CD4-positive, alpha-beta T cell (primary cell): Measurements from ENCODE around the gene LYPLAL1. TPM values are rescaled to one million over a fixed set of nuclear protein-coding genes. Genes with fewer than 3 reads are reported as not detected.

Experiments used
- ATAC-seq: fragments of 200-7000 bp; cut with Tn5 transposase; one replicate; pipeline ENCODE4 v1.10.0; 2022; ENCODE audit warnings: mild to moderate bottlenecking; ENCODE audit not compliant: poor library complexity
- CTCF ChIA-PET: fragments of 350-600 bp; sonication (Branson Sonifier 250); formaldehyde crosslinking; loops from one replicate; lab custom pipeline; 2021; ENCODE audit warnings: antibody characterized with exemption, inconsistent platforms; lab: Charles Lee
- POLR2A ChIA-PET: fragments of 350-600 bp; sonication (Branson Sonifier 250); formaldehyde crosslinking; loops from one replicate; lab custom pipeline; 2021; ENCODE audit warnings: antibody characterized with exemption, inconsistent platforms; lab: Charles Lee
- DNase-seq, 14 experiments: peaks; one replicate each; pipeline ENCODE4 v3.0.0-alpha.2; 2013 to 2020; ENCODE audit warnings: mixed read lengths in 2 of 14
- H3K27ac ChIP-seq, 2 donors: one replicate each; pipeline versions ENCODE4 v1.5.1 to v1.7.0; 2013; ENCODE audit warnings: low read length in 2 of 2, low read depth in 1 of 2, mild to moderate bottlenecking in 1 of 2
- H3K27me3 ChIP-seq, 2 experiments: 1 replicate in 1 of 2; 2 replicates in 1 of 2; pipeline versions ENCODE4 v1.6.1 to v1.7.0; 2013; ENCODE audit warnings: low read length in 2 of 2, control low read depth in 1 of 2, mild to moderate bottlenecking in 1 of 2, moderate library complexity in 1 of 2; ENCODE audit not compliant: insufficient read depth in 2 of 2, control insufficient read depth in 1 of 2
- H3K36me3 ChIP-seq: one replicate; pipeline ENCODE4 v1.6.1; 2013; ENCODE audit warnings: low read length, control low read depth; ENCODE audit not compliant: insufficient read depth
- H3K4me1 ChIP-seq: one replicate; pipeline ENCODE4 v1.6.1; 2013; ENCODE audit warnings: low read length, control low read depth; ENCODE audit not compliant: insufficient read depth
- H3K4me3 ChIP-seq: one replicate; pipeline ENCODE4 v1.5.1; 2013; ENCODE audit warnings: mild to moderate bottlenecking, low read length, moderate library complexity
- H3K9me3 ChIP-seq, 2 experiments: 1 replicate in 1 of 2; 2 replicates in 1 of 2; pipeline versions ENCODE4 v1.6.1 to v1.7.0; 2013; ENCODE audit warnings: low read length in 2 of 2, mild to moderate bottlenecking in 2 of 2, control low read depth in 1 of 2, moderate library complexity in 1 of 2; ENCODE audit not compliant: control insufficient read depth in 1 of 2, insufficient read depth in 1 of 2
- H3K27ac Mint-ChIP-seq: one replicate; pipeline ENCODE4 v1.8.0; 2020; ENCODE audit warnings: mixed read lengths
- H3K27me3 Mint-ChIP-seq: one replicate; pipeline ENCODE4 v1.8.0; 2021; ENCODE audit warnings: mixed read lengths
- H3K36me3 Mint-ChIP-seq: one replicate; pipeline ENCODE4 v1.8.0; 2021; ENCODE audit warnings: low read depth, mixed read lengths
- H3K4me1 Mint-ChIP-seq: one replicate; pipeline ENCODE4 v1.8.0; 2021; ENCODE audit warnings: low read depth, mixed read lengths
- H3K4me3 Mint-ChIP-seq: one replicate; pipeline ENCODE4 v1.8.0; 2020; ENCODE audit warnings: mild to moderate bottlenecking, mixed read lengths
- H3K9me3 Mint-ChIP-seq: one replicate; pipeline ENCODE4 v1.8.0; 2020; ENCODE audit warnings: mixed read lengths
- CTCF ChIP-seq: fragments of 200-600 bp; IDR thresholded peaks from one replicate; pipeline ENCODE4 v1.8.0; 2022; ENCODE audit warnings: antibody characterized with exemption, mild to moderate bottlenecking
- intact Hi-C, 2 experiments: fragments of 100-400 bp; cut with DNase I in 1 of 2; cut with micrococcal nuclease in 1 of 2; formaldehyde crosslinking; loops; one replicate each; pipeline versions ENCODE4 v1.15.1 to v1.9.0; 2023 to 2025; cut with DNase I, micrococcal nuclease
- total RNA-seq, 174 experiments: library from RNA in 2 of 174; stranded (reverse) in 2 of 174; gene quantifications; one replicate each; pipeline ENCODE4 v1.2.3 and lab custom pipeline; 2021 to 2026

The LYPLAL1 gene
- total RNA-seq, 2 experiments from 2014 or later: 8.2 to 10.0 TPM

GRCh38 chr1:219210067-219210466, 36.4 kb downstream of the LYPLAL1 start:
- no peaks in the 10 kb centered on the region for H3K27me3 ChIP-seq
- no peak overlapping the region for H3K4me3 Mint-ChIP-seq
- no peak overlapping the region for H3K4me3 ChIP-seq
- POLR2A ChIA-PET: no interaction called here
- no peaks in the 10 kb centered on the region for H3K27me3 Mint-ChIP-seq
- H3K27ac Mint-ChIP-seq: no peak overlapping the region
- DNase-seq: no peak
- ATAC-seq: no peak
- H3K9me3 Mint-ChIP-seq: no peaks in the 10 kb centered on the region
- H3K9me3 ChIP-seq: no peaks in the 10 kb centered on the region
- CTCF ChIA-PET: interaction anchor here (1.2 kb wide), 1 partner anchor 8 kb away, joined by 3 read pairs; no protein-coding TSS in a partner anchor
- H3K36me3 ChIP-seq: no peaks in the 10 kb centered on the region
- TF ChIP-seq CTCF: no peak
- H3K4me1 Mint-ChIP-seq: peaks cover 4% of the 10 kb centered on the region
- H3K4me1 ChIP-seq: no peaks in the 10 kb centered on the region
- no peak overlapping the region for H3K27ac ChIP-seq
- intact Hi-C loops: no loop called here
- H3K36me3 Mint-ChIP-seq: peaks cover 9% of the 10 kb centered on the region

GRCh38 chr1:219215477-219215876, 41.8 kb downstream of the LYPLAL1 start:
- H3K27me3 Mint-ChIP-seq: no peaks in the 10 kb centered on the region
- TF ChIP-seq CTCF: no peak
- ATAC-seq (no peak), DNase-seq (no peak)
- CTCF ChIA-PET: no interaction called here
- no peaks in the 10 kb centered on the region for H3K4me1 ChIP-seq
- H3K36me3 ChIP-seq: no peaks in the 10 kb centered on the region
- H3K9me3 Mint-ChIP-seq: no peaks in the 10 kb centered on the region
- H3K4me3 Mint-ChIP-seq: no peak overlapping the region
- no peak overlapping the region for H3K4me3 ChIP-seq
- intact Hi-C loops: no loop called here
- H3K9me3 ChIP-seq: no peaks in the 10 kb centered on the region
- POLR2A ChIA-PET: no interaction called here
- no peak overlapping the region for H3K27ac Mint-ChIP-seq
- no peak overlapping the region for H3K27ac ChIP-seq
- no peaks in the 10 kb centered on the region for H3K4me1 Mint-ChIP-seq
- peaks cover 43% of the 10 kb centered on the region for H3K36me3 Mint-ChIP-seq
- H3K27me3 ChIP-seq: no peaks in the 10 kb centered on the region

GRCh38 chr1:219220945-219221344, 47.3 kb downstream of the LYPLAL1 start:
- H3K27me3 ChIP-seq: no peaks in the 10 kb centered on the region
- peaks cover 26% of the 10 kb centered on the region for H3K36me3 Mint-ChIP-seq
- ChIA-PET CTCF (no interaction called here), POLR2A (no interaction called here)
- intact Hi-C loops: no loop called here
- no peak overlapping the region for H3K4me3 Mint-ChIP-seq
- no peak overlapping the region for H3K4me3 ChIP-seq
- ATAC-seq (no peak), DNase-seq (no peak)
- no peaks in the 10 kb centered on the region for H3K9me3 ChIP-seq
- H3K4me1 ChIP-seq: no peaks in the 10 kb centered on the region
- H3K4me1 Mint-ChIP-seq: no peaks in the 10 kb centered on the region
- H3K27ac ChIP-seq: no peak overlapping the region
- TF ChIP-seq CTCF: no peak
- no peaks in the 10 kb centered on the region for H3K36me3 ChIP-seq
- no peaks in the 10 kb centered on the region for H3K9me3 Mint-ChIP-seq
- H3K27me3 Mint-ChIP-seq: no peaks in the 10 kb centered on the region
- H3K27ac Mint-ChIP-seq: no peak overlapping the region
